Nephron progenitor cell (in vitro differentiated cells): ENCODE data around the gene SHISA4.
"Not testable (repeated sequence)": the region's sequence is repeated elsewhere in the genome, so short reads cannot be mapped to it uniquely, and the experiment has no call there.

Experiments used
- DNase-seq: peaks from one replicate; pipeline ENCODE4 v3.0.0; 2021
- H3K27ac Mint-ChIP-seq: 2 replicates; pipeline ENCODE4 v1.8.0; 2021; ENCODE audit warnings: mild to moderate bottlenecking, moderate library complexity, mixed read lengths
- H3K27me3 Mint-ChIP-seq: 2 replicates; pipeline ENCODE4 v1.8.0; 2021; ENCODE audit warnings: mild to moderate bottlenecking, low read depth, mixed read lengths; ENCODE audit not compliant: poor library complexity
- H3K36me3 Mint-ChIP-seq: 2 replicates; pipeline ENCODE4 v1.8.0; 2021; ENCODE audit warnings: low read depth, mixed read lengths
- H3K4me1 Mint-ChIP-seq: 2 replicates; pipeline ENCODE4 v1.8.0; 2021; ENCODE audit warnings: mixed read lengths
- H3K4me3 Mint-ChIP-seq: 2 replicates; pipeline ENCODE4 v1.8.0; 2021; ENCODE audit warnings: mild to moderate bottlenecking, moderate library complexity, mixed read lengths
- H3K9me3 Mint-ChIP-seq: 2 replicates; pipeline ENCODE4 v1.8.0; 2021; ENCODE audit warnings: mild to moderate bottlenecking, moderate library complexity, mixed read lengths
- CTCF ChIP-seq: fragments of 200-600 bp; sonication (generic); IDR thresholded peaks from 2 replicates; pipeline ENCODE4 v1.5.0; 2021; ENCODE audit warnings: antibody characterized with exemption

Gene SHISA4

GRCh38 chr1:201899683-201900429, 11.2 kb downstream of the SHISA4 start:
- H3K9me3 Mint-ChIP-seq, result no peaks in the 10 kb centered on the region
- peaks cover 28% of the 10 kb centered on the region for H3K36me3 Mint-ChIP-seq
- peaks cover 50% of the 10 kb centered on the region for H3K4me1 Mint-ChIP-seq
- H3K27ac Mint-ChIP-seq, result no peak overlapping the region
- DNase-seq, result no peak
- no peak for TF ChIP-seq CTCF
- H3K27me3 Mint-ChIP-seq, result peaks cover 23% of the 10 kb centered on the region
- no peak overlapping the region for H3K4me3 Mint-ChIP-seq

- Mint-ChIP-seq H3K4me3 (no peak overlapping the region), H3K36me3 (peaks cover 28% of the 10 kb centered on the region), H3K27ac (no peak overlapping the region), H3K9me3 (no peaks in the 10 kb centered on the region), H3K4me1 (peaks cover 51% of the 10 kb centered on the region), H3K27me3 (peaks cover 23% of the 10 kb centered on the region)
- no peak for DNase-seq
- TF ChIP-seq CTCF, result no peak
Measured at GRCh38 chr1:201900476-201900875, 11.8 kb downstream of the SHISA4 start.

DNA sequence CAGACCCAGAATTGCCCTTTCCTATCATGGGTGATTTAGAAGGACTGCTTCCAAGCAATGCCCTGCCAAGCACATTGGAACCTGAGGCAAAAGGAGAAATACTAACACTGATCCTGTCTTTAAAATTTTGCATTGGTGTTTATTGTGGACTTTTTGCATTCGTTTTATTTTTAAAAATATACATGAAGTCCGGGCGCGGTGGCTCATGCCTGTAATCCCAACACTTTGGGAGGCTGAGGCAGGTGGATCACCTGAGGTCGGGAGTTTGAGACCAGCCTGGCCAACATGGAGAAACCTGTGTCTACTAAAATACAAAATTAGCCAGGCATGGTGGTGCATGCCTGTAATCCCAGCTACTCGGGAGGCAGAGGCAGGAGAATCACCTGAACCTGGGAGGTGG, 12.3 kb downstream of the SHISA4 start:
- not testable (repeated sequence) for H3K27ac Mint-ChIP-seq, H3K9me3 Mint-ChIP-seq, H3K4me3 Mint-ChIP-seq, DNase-seq
- Mint-ChIP-seq H3K36me3 (peaks cover 28% of the 10 kb centered on the region), H3K27me3 (peaks cover 21% of the 10 kb centered on the region), H3K4me1 (peaks cover 53% of the 10 kb centered on the region)

- no peak for DNase-seq
- H3K4me3 Mint-ChIP-seq, result no peak overlapping the region
- H3K36me3 Mint-ChIP-seq, result peaks cover 28% of the 10 kb centered on the region
- TF ChIP-seq CTCF, result no peak
- H3K27me3 Mint-ChIP-seq, result peaks cover 23% of the 10 kb centered on the region
- H3K27ac Mint-ChIP-seq, result no peak overlapping the region
- peaks cover 58% of the 10 kb centered on the region for H3K4me1 Mint-ChIP-seq
- no peaks in the 10 kb centered on the region for H3K9me3 Mint-ChIP-seq
Measured at GRCh38 chr1:201902198-201902597, 13.5 kb downstream of the SHISA4 start.

DNA sequence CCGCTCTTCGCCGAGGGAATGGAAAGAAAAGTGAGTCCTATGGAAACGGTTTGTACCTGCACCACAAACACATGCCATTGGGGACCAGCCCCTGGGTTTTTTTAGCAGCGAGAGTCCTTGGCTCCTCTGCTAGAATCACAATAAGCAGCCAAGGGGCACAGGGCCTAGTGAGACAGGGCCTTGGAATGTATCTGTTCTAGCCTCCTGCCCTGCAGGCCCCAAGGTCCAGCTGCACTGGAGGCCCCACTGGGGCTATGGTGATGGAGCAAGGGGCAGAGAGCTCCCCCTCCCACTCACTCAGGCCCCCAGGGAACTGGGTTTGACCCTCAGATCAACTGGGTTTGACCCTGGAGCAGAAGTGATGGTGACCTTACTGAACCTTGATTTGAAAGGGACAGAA, 14.4 kb downstream of the SHISA4 start:
- H3K27me3 Mint-ChIP-seq, result peaks cover 19% of the 10 kb centered on the region
- H3K4me1 Mint-ChIP-seq, result peaks cover 68% of the 10 kb centered on the region
- no peak for DNase-seq
- no peak for TF ChIP-seq CTCF
- H3K36me3 Mint-ChIP-seq, result peaks cover 23% of the 10 kb centered on the region
- H3K27ac Mint-ChIP-seq, result peak overlapping the region; percentile 96
- H3K9me3 Mint-ChIP-seq, result no peaks in the 10 kb centered on the region
- no peak overlapping the region for H3K4me3 Mint-ChIP-seq

GRCh38 chr1:201904579-201904978, 15.9 kb downstream of the SHISA4 start:
- Mint-ChIP-seq H3K27me3 (peaks cover 13% of the 10 kb centered on the region), H3K27ac (peak overlapping the region; percentile 96), H3K36me3 (peaks cover 12% of the 10 kb centered on the region), H3K9me3 (no peaks in the 10 kb centered on the region), H3K4me3 (no peak overlapping the region), H3K4me1 (peaks cover 82% of the 10 kb centered on the region)
- no peak for TF ChIP-seq CTCF
- no peak for DNase-seq
